Measurements from ENCODE around the gene SPON2. TPM values are rescaled to one million over a fixed set of nuclear protein-coding genes. Genes with fewer than 3 reads are reported as not detected.

Gene SPON2
- total RNA-seq, 1 donor from 2014 or later, result 141 TPM

DNA sequence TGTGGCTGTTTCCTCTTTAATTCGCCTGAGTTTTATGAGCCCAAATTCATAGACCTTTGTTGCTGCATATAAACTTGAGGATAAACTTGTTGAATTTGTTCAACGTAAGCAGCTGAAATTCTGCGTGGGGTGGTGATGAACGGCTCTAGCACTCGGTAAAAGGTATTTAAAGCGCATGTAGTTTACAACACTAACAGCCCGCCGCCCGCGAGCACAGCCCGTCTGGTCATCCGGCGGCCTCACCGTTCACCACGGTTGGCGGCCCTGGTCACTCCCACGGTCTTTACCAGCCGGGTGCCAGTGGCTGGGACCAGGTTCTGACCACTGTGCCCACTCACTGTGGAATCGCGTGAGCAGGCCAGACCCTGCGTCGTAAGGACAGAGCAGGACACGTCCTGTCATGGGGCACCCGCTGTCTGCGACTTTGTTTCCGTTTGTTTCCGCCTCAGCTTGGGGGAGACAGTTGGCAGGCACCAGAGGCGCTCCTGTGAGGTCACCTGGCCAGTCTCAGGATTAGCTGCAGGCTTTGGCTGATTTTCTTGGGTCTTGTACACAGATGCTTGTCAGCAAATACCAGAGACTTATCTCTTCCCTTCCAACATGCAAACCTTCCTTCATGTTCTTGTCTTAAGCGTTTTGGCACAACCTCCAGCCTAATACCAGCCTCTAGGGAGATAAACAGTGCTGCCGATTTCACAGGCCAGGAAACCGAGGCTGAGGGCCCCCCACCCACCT lies 36.8 kb upstream of the SPON2 start:
- no peak for DNase-seq (ENCODE audit: low read depth)

- DNase-seq (ENCODE audit: low read depth), result no peak
Measured at GRCh38 chr4:1208266-1208961, 36.0 kb upstream of the SPON2 start.

DNA sequence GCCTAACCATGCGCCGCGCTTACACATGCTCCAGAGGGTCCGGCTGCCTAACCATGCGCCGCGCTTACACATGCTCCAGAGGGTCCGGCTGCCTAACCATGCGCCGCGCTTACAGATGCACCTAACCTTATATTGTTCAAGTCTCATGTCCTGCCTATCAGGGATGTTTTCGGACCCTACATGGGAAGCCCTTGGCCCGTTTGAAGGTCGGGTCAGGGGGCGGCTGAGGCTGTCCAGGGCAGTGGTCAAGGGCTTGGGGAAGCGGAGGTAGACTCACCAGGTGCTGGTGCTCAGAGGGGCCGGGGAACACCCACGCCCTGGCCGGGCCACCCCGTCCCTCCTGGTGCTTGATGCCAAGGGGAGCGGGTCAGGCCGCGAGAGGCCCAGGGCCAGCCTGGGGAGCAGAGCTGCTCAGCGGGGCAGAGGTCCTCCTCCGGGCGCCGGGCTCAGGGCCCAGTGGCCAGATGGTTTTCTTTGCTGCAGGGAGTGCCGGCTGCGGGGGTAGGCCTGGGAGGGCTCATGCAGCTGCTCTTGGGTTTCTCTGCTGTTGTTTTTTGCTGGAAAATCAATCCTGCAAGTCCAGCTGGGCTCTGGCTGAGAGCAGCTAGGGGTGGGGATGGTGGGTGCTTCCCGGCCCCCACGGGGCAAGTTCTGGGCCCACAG lies 35.4 kb upstream of the SPON2 start:
- DNase-seq (ENCODE audit: low read depth), result no peak

DNA sequence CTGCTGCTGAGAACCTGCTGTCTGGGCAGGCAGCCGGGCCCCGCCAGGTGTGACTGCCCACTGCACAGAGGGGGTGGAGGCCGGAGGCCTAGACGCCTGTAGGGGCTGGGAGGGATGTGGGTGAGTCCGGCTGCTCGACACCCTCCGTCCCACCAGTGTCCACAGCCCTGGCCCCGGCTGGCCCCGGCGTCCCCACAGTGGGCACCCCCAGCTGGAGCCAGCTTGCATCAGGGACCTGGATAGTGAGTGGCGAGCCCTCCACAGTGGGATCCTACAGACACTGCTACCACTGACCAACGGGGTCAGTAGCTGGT lies 34.7 kb upstream of the SPON2 start:
- DNase-seq (ENCODE audit: low read depth), result no peak

DNA sequence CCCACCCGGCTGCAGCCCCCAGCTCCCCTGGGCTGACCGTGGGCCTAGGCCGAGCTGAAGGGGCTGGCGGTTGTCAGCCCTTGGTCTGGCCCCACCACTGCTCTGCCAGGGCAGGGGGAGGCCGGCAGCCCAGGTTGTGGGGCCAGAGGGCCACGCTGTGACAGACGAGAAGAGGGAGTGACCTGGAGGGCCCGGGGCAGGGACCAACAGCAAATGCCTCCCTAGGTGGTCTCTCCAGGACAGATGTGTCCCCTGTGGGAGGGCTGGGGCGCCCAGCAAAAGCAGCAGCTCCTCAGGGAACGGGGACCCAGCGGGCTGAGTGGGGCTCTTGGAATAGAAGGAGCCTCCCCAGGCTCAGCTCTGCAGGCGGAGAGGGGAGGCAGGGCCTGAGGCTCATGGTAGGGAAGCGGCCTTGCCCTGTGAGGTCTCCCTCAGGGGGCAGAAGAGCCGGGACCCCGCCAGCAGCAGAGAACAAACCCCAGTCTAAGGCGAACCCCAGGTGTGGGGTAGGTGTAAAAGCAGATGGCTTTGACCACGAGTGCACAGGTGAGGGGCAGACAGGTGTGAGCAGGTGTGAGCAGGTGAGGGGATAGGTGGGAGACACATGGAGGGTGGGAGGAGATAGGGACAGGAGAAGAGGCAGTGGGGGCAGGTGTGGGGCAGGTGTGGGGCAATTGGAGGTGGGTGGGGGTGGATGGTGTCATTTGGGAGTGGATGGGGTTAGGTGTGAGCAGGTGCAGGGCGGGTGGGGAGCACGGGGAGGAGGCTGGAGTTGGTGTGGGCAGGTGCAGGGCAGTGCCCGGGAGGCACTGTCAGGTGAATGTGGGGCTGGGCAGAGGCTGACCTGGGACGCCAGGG lies 34.1 kb upstream of the SPON2 start:
- DNase-seq (ENCODE audit: low read depth), result no peak

DNA sequence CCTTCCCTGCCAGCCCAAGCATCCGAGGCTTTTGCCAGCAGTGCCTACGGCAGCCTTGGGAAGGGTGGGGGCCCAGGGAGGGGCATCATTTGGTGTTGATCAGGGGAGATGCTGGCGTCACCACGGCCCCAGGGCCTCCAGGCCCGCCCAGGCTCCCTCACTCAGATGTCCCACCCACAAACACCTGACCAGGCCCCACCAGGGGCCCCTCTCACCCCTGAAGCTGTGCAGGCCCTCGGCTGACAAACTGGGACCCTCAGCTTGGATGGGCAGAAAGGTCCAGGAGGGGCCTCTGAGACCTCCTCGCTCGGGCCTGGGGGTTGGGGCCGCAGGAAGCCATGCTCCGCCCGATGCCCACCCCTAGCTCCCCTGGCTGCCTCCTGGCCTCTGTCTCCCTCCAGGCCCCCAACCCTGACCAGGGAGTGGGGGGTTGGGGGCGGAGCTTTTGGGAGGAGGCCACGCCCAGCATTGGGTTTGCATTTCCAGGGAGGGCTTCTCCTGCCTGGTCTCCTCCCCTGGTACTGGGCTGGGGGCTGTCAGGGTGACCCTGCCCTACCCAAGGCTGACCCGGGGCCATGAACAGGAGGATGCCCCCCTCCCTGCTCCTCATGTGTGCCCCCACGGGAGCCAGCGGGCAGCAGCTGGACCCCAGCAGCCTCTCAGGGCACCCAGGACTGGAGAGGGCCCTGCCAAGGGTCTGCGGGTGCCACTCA lies 33.4 kb upstream of the SPON2 start:
- DNase-seq (ENCODE audit: low read depth), result no peak

- DNase-seq (ENCODE audit: low read depth), result no peak
Measured at GRCh38 chr4:1204828-1205585, 32.6 kb upstream of the SPON2 start.

DNA sequence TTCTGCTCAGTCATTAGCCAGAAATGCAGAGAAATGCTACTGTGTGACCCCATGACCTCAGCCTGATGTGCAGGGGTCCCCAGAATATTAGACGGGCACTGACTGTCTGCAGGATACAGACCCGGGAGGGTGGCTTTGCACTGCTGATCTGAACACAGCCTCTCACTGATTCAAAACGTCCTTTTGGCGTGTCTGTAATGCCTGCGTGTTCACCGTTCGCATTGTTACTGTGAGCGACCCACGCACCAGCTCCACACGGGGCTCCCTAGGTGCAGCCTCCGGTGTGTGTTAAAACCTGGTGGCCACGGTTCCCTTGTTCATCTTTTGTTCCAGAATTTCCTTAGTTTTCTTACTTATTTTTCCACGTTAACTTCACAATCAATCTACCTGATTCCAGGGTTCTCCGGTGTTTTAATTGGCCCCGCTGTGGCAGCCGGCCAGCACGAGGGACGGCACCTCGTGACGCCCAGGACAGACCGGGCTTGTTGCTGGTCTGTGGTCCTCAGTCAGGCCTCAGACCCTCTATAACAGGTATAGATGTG lies 32.0 kb upstream of the SPON2 start:
- no peak for DNase-seq (ENCODE audit: low read depth)

GRCh38 chr4:1203026-1203616 lies 30.7 kb upstream of the SPON2 start:
- no peak for DNase-seq (ENCODE audit: low read depth)

GRCh38 chr4:1202526-1203011 lies 30.2 kb upstream of the SPON2 start:
- no peak for DNase-seq (ENCODE audit: low read depth)

- DNase-seq (ENCODE audit: low read depth), result no peak
Measured at GRCh38 chr4:1201851-1202525, 29.6 kb upstream of the SPON2 start.

- no peak for DNase-seq (ENCODE audit: low read depth)
Measured at GRCh38 chr4:1200425-1201035, 28.1 kb upstream of the SPON2 start.

DNA sequence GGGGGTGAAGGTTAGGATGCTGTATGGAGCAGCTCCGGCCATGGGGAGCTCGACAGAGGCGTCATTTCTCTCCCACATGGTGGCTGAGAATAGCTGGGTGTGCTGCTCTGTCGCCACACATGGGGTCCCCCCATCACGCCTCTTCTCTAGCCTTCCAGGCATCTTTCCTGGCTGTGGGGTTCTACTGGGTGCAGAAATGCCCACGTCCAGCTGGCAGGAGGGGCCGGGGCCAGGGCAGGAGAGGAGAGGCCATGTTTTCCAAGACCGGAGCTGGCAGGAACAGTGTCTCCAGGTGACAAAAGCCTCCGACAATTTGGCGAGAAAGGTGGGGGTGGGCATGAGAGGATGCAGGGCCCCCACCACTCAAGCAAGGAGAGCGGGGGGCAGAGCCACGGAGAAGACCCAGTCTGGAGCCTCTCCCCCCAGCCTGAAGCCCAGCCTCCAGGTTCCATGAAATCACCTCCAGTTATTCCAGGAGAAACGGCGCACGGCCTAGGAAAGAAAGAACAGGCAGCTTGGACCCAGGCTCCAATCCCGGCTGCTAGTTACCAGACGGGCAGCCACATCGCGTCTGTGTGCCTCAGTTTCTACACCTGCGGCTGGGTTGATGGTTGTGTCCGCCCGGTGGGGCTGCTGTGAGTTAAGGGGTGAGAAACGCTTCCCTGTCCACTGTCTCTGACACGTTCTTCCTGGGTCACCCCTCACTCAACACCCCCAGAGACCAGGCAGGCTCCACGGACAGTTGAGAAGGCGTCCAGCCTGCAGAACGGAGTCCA lies 27.4 kb upstream of the SPON2 start:
- no peak for DNase-seq (ENCODE audit: low read depth)

DNA sequence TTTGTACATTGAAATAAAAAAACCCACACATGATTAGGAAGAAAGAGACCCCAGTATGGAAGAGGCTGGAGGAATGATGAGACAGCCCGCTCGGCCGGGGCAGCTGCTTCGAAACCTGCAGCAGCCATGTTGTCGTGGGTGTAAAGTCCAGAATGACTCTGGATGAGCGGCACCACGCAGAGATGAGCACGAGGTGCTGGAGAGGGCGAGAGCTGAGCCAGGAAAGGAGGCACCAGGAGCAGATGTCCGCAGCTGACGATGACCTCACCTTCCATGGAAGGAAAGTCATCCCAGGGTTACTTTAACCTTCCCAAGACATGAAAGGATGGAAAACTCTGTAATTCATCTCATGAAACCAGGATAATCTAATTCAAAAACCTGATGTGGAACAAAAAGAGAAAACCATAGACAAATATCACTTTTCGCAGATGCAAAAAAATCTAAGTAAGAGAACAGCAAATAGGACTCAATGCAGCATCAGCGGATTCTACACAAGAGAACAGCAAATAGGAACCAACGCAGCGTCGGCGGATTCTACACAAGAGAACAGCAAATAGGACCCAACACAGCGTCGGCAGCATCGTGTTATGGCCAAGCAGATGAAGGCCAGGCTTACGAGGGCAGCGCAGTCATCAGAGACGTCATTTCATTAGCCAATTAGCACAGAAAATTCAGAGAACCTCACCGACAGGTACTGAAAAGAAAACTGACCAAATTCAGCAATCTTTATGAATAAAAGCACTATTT lies 25.9 kb upstream of the SPON2 start:
- DNase-seq (ENCODE audit: low read depth), result no peak

- DNase-seq (ENCODE audit: low read depth), result no peak
Measured at GRCh38 chr4:1196421-1197183, 24.2 kb upstream of the SPON2 start.

GRCh38 chr4:1195891-1196401 lies 23.6 kb upstream of the SPON2 start:
- DNase-seq (ENCODE audit: low read depth), result no peak

All from renal cortical epithelial cell (primary cell).